OCI-LY1 (cell line): ENCODE results near the gene CEACAM19.

Experiments used
- H2AFZ ChIP-seq: fragments of 200-600 bp; sonication (generic), shearing (Covaris generic); 2 replicates; pipeline ENCODE4 v1.6.0; 2014; ENCODE audit warnings: antibody characterized with exemption, mild to moderate bottlenecking, low read length
- H3F3A ChIP-seq: fragments of 200-600 bp; sonication (generic), shearing (Covaris generic); 2 replicates; pipeline ENCODE4 v1.6.0; 2014; ENCODE audit warnings: mild to moderate bottlenecking, antibody characterized with exemption, low read length, moderate library complexity; ENCODE audit not compliant: insufficient read depth
- H3K27ac ChIP-seq: fragments of 200-600 bp; sonication (generic); 2 replicates; pipeline ENCODE4 v1.5.1; 2014; ENCODE audit warnings: low read length, mixed run types, mild to moderate bottlenecking, low read depth; ENCODE audit not compliant: poor library complexity, severe bottlenecking
- H3K27me3 ChIP-seq: fragments of 200-600 bp; sonication (generic); 2 replicates; pipeline ENCODE4 v1.6.0; 2014; ENCODE audit warnings: antibody characterized with exemption, mild to moderate bottlenecking, low read length, moderate library complexity; ENCODE audit not compliant: insufficient read depth
- H3K36me3 ChIP-seq: fragments of 200-600 bp; sonication (generic); 2 replicates; pipeline ENCODE4 v1.6.1; 2014; ENCODE audit warnings: mild to moderate bottlenecking, antibody characterized with exemption, low read length, moderate library complexity, mixed read lengths; ENCODE audit not compliant: insufficient read depth
- H3K4me1 ChIP-seq: fragments of 200-600 bp; sonication (generic); 2 replicates; pipeline ENCODE4 v1.5.1; 2014; ENCODE audit warnings: mild to moderate bottlenecking, low read length, moderate library complexity; ENCODE audit not compliant: insufficient read depth, severe bottlenecking
- H3K4me2 ChIP-seq: fragments of 200-600 bp; sonication (generic), shearing (Covaris generic); 2 replicates; pipeline ENCODE4 v1.6.1; 2014; ENCODE audit warnings: low read length
- H3K4me3 ChIP-seq: fragments of 200-600 bp; sonication (generic); 2 replicates; pipeline ENCODE4 v1.5.1; 2014; ENCODE audit warnings: low read length, low read depth, mild to moderate bottlenecking, mixed read lengths; ENCODE audit not compliant: poor library complexity, severe bottlenecking
- H3K79me2 ChIP-seq: fragments of 200-600 bp; shearing (Covaris generic); 2 replicates; pipeline ENCODE4 v1.6.1; 2016; ENCODE audit warnings: mixed run types, low read length, mixed read lengths; ENCODE audit not compliant: insufficient read depth
- H3K9ac ChIP-seq: fragments of 200-600 bp; sonication (generic), shearing (Covaris generic); 2 replicates; pipeline ENCODE4 v1.6.1; 2014; ENCODE audit warnings: mild to moderate bottlenecking, low read length, mixed read lengths
- H3K9me2 ChIP-seq: fragments of 200-600 bp; sonication (generic), shearing (Covaris generic); 2 replicates; pipeline ENCODE4 v1.6.1; 2014; ENCODE audit warnings: low read depth, mild to moderate bottlenecking, low read length, mixed read lengths
- H3K9me3 ChIP-seq: fragments of 200-600 bp; shearing (Covaris generic); 2 replicates; pipeline ENCODE4 v1.6.1; 2014; ENCODE audit warnings: low read length, mixed read lengths
- H4K20me1 ChIP-seq: fragments of 200-600 bp; sonication (generic), shearing (Covaris generic); 2 replicates; pipeline ENCODE4 v1.6.0; 2016; ENCODE audit warnings: mild to moderate bottlenecking, low read length; ENCODE audit not compliant: insufficient read depth
- EZH2 ChIP-seq: fragments of 200-600 bp; sonication (generic), shearing (Covaris generic); IDR thresholded peaks from 2 replicates; pipeline ENCODE4 v1.8.0; 2017; ENCODE audit warnings: borderline replicate concordance, mixed run types, mild to moderate bottlenecking, antibody characterized with exemption, low read length, moderate library complexity, mixed read lengths
- TF ChIP-seq, protein P1 (sequence below): fragments of 200-600 bp; sonication (generic), shearing (Covaris generic); IDR thresholded peaks from 2 replicates; pipeline ENCODE4 v1.5.1; 2017; ENCODE audit warnings: mild to moderate bottlenecking, antibody characterized with exemption, low read length, moderate library complexity, mixed read lengths

Gene CEACAM19

DNA sequence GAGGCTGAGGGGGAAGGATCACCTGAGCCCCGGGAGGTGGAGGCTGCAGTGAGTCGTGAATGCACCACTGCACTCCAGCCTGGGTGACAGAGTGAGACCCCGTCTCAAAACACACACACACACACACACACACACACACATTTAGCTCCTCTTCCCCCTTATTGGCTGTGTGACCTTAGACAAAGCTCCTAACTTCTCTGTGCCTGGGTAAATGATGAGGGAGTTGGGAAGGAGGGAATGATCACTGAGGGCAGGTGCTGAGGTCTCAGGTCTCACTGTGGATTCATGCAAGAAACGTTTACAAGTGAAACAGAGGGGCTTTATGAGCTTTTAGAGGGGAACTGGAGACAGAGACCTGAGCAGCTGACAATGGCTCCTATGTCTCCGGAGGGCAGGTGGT lies 60.3 kb downstream of the CEACAM19 start:
- Histone ChIP-seq H3K4me3 (no peak overlapping the region), H3K4me2 (no peak overlapping the region), H3K4me1 (peaks cover 5% of the 10 kb centered on the region), H3K27ac (no peak overlapping the region), H3K9ac (no peak overlapping the region), H3K27me3 (peaks cover 5% of the 10 kb centered on the region; the same call in 1 of the 2 replicates), H3K36me3 (no peaks in the 10 kb centered on the region), H2AFZ (no peak overlapping the region), H3F3A (no peaks in the 10 kb centered on the region), H4K20me1 (no peaks in the 10 kb centered on the region), H3K9me3 (no peaks in the 10 kb centered on the region), H3K9me2 (no peaks in the 10 kb centered on the region), H3K79me2 (no peaks in the 10 kb centered on the region)
- no peak for TF ChIP-seq EZH2
- TF ChIP-seq, protein P1, sequence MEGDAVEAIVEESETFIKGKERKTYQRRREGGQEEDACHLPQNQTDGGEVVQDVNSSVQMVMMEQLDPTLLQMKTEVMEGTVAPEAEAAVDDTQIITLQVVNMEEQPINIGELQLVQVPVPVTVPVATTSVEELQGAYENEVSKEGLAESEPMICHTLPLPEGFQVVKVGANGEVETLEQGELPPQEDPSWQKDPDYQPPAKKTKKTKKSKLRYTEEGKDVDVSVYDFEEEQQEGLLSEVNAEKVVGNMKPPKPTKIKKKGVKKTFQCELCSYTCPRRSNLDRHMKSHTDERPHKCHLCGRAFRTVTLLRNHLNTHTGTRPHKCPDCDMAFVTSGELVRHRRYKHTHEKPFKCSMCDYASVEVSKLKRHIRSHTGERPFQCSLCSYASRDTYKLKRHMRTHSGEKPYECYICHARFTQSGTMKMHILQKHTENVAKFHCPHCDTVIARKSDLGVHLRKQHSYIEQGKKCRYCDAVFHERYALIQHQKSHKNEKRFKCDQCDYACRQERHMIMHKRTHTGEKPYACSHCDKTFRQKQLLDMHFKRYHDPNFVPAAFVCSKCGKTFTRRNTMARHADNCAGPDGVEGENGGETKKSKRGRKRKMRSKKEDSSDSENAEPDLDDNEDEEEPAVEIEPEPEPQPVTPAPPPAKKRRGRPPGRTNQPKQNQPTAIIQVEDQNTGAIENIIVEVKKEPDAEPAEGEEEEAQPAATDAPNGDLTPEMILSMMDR = no peak

GRCh38 chr19:44732235-44733014 lies 61.1 kb downstream of the CEACAM19 start:
- peaks cover 5% of the 10 kb centered on the region for H3K4me1 ChIP-seq
- TF ChIP-seq, protein P1 = no peak
- no peak for TF ChIP-seq EZH2
- H3F3A ChIP-seq = no peaks in the 10 kb centered on the region
- no peak overlapping the region for H3K4me2 ChIP-seq
- no peaks in the 10 kb centered on the region for H3K9me2 ChIP-seq
- H3K4me3 ChIP-seq = no peak overlapping the region
- H3K36me3 ChIP-seq = no peaks in the 10 kb centered on the region
- H2AFZ ChIP-seq = no peak overlapping the region
- peaks cover 5% of the 10 kb centered on the region; the same call in 1 of the 2 replicates for H3K27me3 ChIP-seq
- no peaks in the 10 kb centered on the region for H4K20me1 ChIP-seq
- H3K27ac ChIP-seq = no peak overlapping the region
- H3K9me3 ChIP-seq = no peaks in the 10 kb centered on the region
- H3K9ac ChIP-seq = no peak overlapping the region
- H3K79me2 ChIP-seq = no peaks in the 10 kb centered on the region
